Karpas-422 (cell line): ENCODE measurements around the gene NRGN. TPM values are rescaled to one million over a fixed set of nuclear protein-coding genes. Genes with fewer than 3 reads are reported as not detected.

ENCODE experiments used
- DNase-seq: peaks from one replicate; pipeline ENCODE4 v3.0.0-alpha.2; 2015
- H2AFZ ChIP-seq: fragments of 200-600 bp; sonication (generic); 2 replicates; pipeline ENCODE4 v1.6.1; 2014; ENCODE audit warnings: antibody characterized with exemption, low read length, mixed read lengths
- H3K27ac ChIP-seq: fragments of 200-600 bp; sonication (generic); 2 replicates; pipeline ENCODE4 v1.5.1; 2014; ENCODE audit warnings: mild to moderate bottlenecking, low read length, moderate library complexity
- H3K27me3 ChIP-seq: fragments of 200-600 bp; sonication (generic); 2 replicates; pipeline ENCODE4 v1.6.1; 2014; ENCODE audit warnings: low read length, mixed read lengths
- H3K36me3 ChIP-seq: fragments of 200-600 bp; sonication (generic); 2 replicates; pipeline ENCODE4 v1.6.1; 2014; ENCODE audit warnings: low read length, mixed read lengths; ENCODE audit not compliant: insufficient read depth
- H3K4me1 ChIP-seq: fragments of 200-600 bp; sonication (generic); 2 replicates; pipeline ENCODE4 v1.6.1; 2014; ENCODE audit warnings: mild to moderate bottlenecking, low read length, mixed read lengths
- H3K4me2 ChIP-seq: fragments of 200-600 bp; sonication (generic); 2 replicates; pipeline ENCODE4 v1.6.1; 2014; ENCODE audit warnings: low read length, low read depth, mild to moderate bottlenecking; ENCODE audit not compliant: poor library complexity, severe bottlenecking
- H3K4me3 ChIP-seq: fragments of 200-600 bp; sonication (generic); 2 replicates; pipeline ENCODE4 v1.5.1; 2014; ENCODE audit warnings: mild to moderate bottlenecking, antibody characterized with exemption, low read length, mixed read lengths
- H3K79me2 ChIP-seq: fragments of 200-600 bp; sonication (generic); 2 replicates; pipeline ENCODE4 v1.6.1; 2014; ENCODE audit warnings: mild to moderate bottlenecking, low read length, mixed read lengths
- H3K9ac ChIP-seq: fragments of 200-600 bp; sonication (generic); 2 replicates; pipeline ENCODE4 v1.6.0; 2014; ENCODE audit warnings: low read length
- H3K9me2 ChIP-seq: fragments of 200-600 bp; sonication (generic), shearing (Covaris generic); replicated peaks from 2 replicates; pipeline ENCODE4 v1.6.0; 2014; ENCODE audit warnings: mild to moderate bottlenecking, low read length, moderate library complexity; ENCODE audit not compliant: insufficient read depth
- H3K9me3 ChIP-seq: fragments of 300-700, 200-600 bp; sonication (generic); 2 replicates; pipeline ENCODE4 v1.6.1; 2014; ENCODE audit warnings: low read length, mixed read lengths
- H4K20me1 ChIP-seq: fragments of 200-600 bp; sonication (generic); 2 replicates; pipeline ENCODE4 v1.6.1; 2014; ENCODE audit warnings: mild to moderate bottlenecking, antibody characterized with exemption, low read length, low read depth; ENCODE audit not compliant: insufficient read depth
- total RNA-seq: library from RNA; depleted of rRNA; stranded (reverse); fragments of >200 nt; shearing (Covaris generic); gene quantifications from 2 replicates; pipeline ENCODE4 v1.2.3, GENCODE V29; 2014; ENCODE audit warnings: low replicate concordance

The NRGN gene
- total RNA-seq, 1 experiment from 2014 or later = not detected

DNA sequence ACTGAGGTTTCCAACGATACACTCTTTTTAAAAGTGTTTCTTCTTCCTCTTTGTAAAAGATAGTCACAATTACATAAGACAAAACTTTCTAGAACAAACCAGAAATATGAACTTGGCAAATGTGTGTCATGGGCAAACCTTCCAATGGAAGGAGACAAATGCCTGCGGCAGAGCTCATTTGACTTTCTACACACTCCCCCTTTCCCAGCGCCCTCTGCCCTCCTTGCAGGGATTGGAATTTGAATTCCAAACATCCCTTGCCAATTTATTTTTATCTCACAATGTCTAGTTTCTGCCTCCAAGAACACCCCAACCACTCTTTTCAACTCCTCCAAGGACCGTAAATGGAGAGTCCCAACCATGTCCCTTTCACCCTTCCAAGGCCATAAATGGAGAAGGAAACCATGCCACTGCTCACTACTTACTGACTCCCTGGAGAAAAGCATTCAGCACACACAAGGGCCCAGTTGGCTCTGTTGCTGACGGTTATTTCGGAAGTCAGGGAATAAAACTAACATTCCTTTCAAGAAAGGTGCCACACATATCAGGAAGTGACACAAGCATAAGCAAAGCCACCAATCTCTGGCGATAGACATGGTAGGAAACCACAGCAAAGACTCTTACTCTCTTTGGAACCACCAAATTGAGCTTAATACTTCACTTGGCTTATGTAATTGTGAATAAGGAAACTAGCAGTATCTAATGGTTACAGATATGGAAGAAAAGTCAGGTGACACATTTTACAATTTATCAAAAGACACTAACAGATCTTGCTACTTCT lies 37.3 kb downstream of the NRGN start:
- no peak overlapping the region for H3K27ac ChIP-seq
- H3K79me2 ChIP-seq = no peaks in the 10 kb centered on the region
- no peaks in the 10 kb centered on the region for H3K36me3 ChIP-seq
- no peaks in the 10 kb centered on the region for H3K9me3 ChIP-seq
- peaks cover 7% of the 10 kb centered on the region for H3K4me1 ChIP-seq
- no peak overlapping the region for H2AFZ ChIP-seq
- no peak overlapping the region for H3K9ac ChIP-seq
- no peaks in the 10 kb centered on the region for H3K27me3 ChIP-seq
- H3K9me2 ChIP-seq = no peaks in the 10 kb centered on the region
- DNase-seq = no peak
- no peak overlapping the region for H3K4me2 ChIP-seq
- no peaks in the 10 kb centered on the region for H4K20me1 ChIP-seq
- no peak overlapping the region for H3K4me3 ChIP-seq

- no peaks in the 10 kb centered on the region for H3K79me2 ChIP-seq
- H4K20me1 ChIP-seq = no peaks in the 10 kb centered on the region
- H2AFZ ChIP-seq = no peak overlapping the region
- no peak overlapping the region for H3K4me2 ChIP-seq
- H3K9me3 ChIP-seq = no peaks in the 10 kb centered on the region
- H3K9me2 ChIP-seq = no peaks in the 10 kb centered on the region
- H3K4me1 ChIP-seq = peaks cover 7% of the 10 kb centered on the region
- H3K36me3 ChIP-seq = no peaks in the 10 kb centered on the region
- no peak overlapping the region for H3K9ac ChIP-seq
- no peak for DNase-seq
- no peak overlapping the region for H3K4me3 ChIP-seq
- H3K27ac ChIP-seq = no peak overlapping the region
- no peaks in the 10 kb centered on the region for H3K27me3 ChIP-seq
Measured at GRCh38 chr11:124778281-124778680, 38.5 kb downstream of the NRGN start.

DNA sequence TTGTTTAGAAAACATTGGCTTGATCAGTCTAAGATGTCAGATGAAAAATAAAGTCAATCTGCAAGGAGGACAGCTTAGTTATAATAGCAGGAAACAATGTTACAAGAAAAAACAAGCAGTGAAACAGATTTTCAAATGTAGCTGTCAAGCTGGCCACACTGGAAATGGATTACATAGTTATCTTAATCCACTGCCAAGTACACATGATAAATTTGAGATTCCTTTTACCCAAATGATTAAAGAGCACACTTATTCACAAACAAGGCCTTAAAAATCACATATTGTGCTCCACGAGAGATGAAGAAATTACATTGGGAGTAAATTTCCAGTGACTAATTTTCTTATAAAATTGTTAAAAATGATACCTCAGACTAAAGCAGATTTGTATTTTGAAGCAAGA lies 39.8 kb downstream of the NRGN start:
- DNase-seq = no peak
- Histone ChIP-seq H3K4me2 (no peak overlapping the region), H3K79me2 (no peaks in the 10 kb centered on the region), H3K4me3 (no peak overlapping the region), H3K4me1 (peaks cover 7% of the 10 kb centered on the region), H3K9me3 (no peaks in the 10 kb centered on the region), H3K9ac (no peak overlapping the region), H3K9me2 (no peaks in the 10 kb centered on the region), H4K20me1 (no peaks in the 10 kb centered on the region), H3K27ac (no peak overlapping the region), H3K36me3 (no peaks in the 10 kb centered on the region), H2AFZ (no peak overlapping the region), H3K27me3 (no peaks in the 10 kb centered on the region)

- no peaks in the 10 kb centered on the region for H3K27me3 ChIP-seq
- no peak overlapping the region for H3K27ac ChIP-seq
- no peak overlapping the region for H3K9ac ChIP-seq
- H3K36me3 ChIP-seq = no peaks in the 10 kb centered on the region
- H3K4me1 ChIP-seq = no peaks in the 10 kb centered on the region
- no peaks in the 10 kb centered on the region for H3K79me2 ChIP-seq
- no peak overlapping the region for H3K4me3 ChIP-seq
- no peak overlapping the region for H3K4me2 ChIP-seq
- no peak overlapping the region for H2AFZ ChIP-seq
- no peak for DNase-seq
- H3K9me2 ChIP-seq = no peaks in the 10 kb centered on the region
- no peaks in the 10 kb centered on the region for H3K9me3 ChIP-seq
- no peaks in the 10 kb centered on the region for H4K20me1 ChIP-seq
Measured at GRCh38 chr11:124783002-124783401, 43.3 kb downstream of the NRGN start.

DNA sequence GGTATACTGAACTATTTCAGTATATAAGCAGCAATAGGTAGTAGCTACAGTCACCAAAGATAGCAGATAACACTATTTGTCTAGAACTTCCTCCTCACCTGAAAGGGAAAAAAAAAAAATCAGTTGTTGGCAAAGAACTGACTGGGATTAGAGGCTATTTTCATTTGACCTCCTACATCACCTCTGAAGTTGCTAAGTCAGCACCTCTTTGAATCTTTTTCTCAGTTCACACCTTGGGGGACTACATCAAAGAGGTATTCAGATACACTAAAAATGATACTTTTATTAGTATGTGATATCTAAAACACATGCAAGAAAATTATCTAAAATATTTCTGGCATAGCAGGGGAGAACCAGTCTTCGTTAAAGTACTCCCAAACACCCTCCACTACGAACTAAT lies 44.3 kb downstream of the NRGN start:
- H3K79me2 ChIP-seq = no peaks in the 10 kb centered on the region
- no peaks in the 10 kb centered on the region for H3K9me3 ChIP-seq
- H3K4me1 ChIP-seq = no peaks in the 10 kb centered on the region
- no peaks in the 10 kb centered on the region for H3K27me3 ChIP-seq
- no peaks in the 10 kb centered on the region for H3K9me2 ChIP-seq
- no peak overlapping the region for H2AFZ ChIP-seq
- H3K36me3 ChIP-seq = no peaks in the 10 kb centered on the region
- no peak overlapping the region for H3K4me3 ChIP-seq
- no peak overlapping the region for H3K4me2 ChIP-seq
- H3K27ac ChIP-seq = no peak overlapping the region
- H3K9ac ChIP-seq = no peak overlapping the region
- H4K20me1 ChIP-seq = no peaks in the 10 kb centered on the region
- DNase-seq = no peak

GRCh38 chr11:124788521-124788920 lies 48.8 kb downstream of the NRGN start:
- H3K9me3 ChIP-seq = no peaks in the 10 kb centered on the region
- H3K9me2 ChIP-seq = no peaks in the 10 kb centered on the region
- H4K20me1 ChIP-seq = peaks cover 10% of the 10 kb centered on the region; the same call in 1 of the 2 replicates
- H3K4me3 ChIP-seq = no peak overlapping the region
- DNase-seq = no peak
- H3K4me1 ChIP-seq = no peaks in the 10 kb centered on the region
- no peaks in the 10 kb centered on the region for H3K27me3 ChIP-seq
- H3K9ac ChIP-seq = no peak overlapping the region
- H2AFZ ChIP-seq = no peak overlapping the region
- no peak overlapping the region for H3K27ac ChIP-seq
- no peaks in the 10 kb centered on the region for H3K36me3 ChIP-seq
- no peak overlapping the region for H3K4me2 ChIP-seq
- 0 out of 2 replicates have a peak, but pooled peaks cover 4% of the 10 kb centered on the region for H3K79me2 ChIP-seq

DNA sequence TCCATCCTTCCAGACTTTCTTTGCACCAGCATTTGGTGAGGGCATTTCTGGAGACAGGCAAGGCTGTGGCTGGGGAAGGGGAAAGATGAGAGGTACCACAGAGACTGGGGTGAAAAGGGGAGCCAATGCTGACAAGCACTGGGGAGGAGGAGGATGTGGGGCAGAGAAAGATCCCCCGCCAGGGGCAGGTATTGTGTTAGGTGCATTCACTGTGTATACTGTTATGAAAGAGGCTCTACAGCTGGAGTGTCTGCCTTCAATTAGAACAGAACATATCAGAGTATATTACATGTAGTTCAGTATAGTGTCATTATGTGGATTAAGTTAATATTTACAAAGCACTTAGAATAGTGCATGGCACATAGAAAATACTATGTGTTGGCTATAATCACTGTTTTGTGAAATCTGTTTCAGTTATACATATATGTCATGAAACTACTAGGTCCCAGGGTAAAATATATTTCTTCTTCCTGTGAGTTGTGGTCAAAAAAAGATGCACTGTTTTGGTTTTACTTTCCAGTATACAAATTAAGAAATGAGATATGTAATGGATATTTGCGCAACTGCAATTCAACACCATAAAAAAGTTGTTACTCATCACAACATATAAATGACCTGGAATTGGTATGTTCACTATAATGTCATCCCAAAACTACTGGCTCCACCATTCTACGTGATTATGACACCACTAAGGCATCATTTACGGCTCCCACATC lies 52.0 kb downstream of the NRGN start:
- no peaks in the 10 kb centered on the region for H3K36me3 ChIP-seq
- H3K4me1 ChIP-seq = no peaks in the 10 kb centered on the region
- no peak overlapping the region for H3K9ac ChIP-seq
- H4K20me1 ChIP-seq = peaks cover 13% of the 10 kb centered on the region; the same call in 1 of the 2 replicates
- no peak overlapping the region for H3K4me2 ChIP-seq
- H3K9me2 ChIP-seq = no peaks in the 10 kb centered on the region
- H3K4me3 ChIP-seq = no peak overlapping the region
- no peak for DNase-seq
- H3K9me3 ChIP-seq = no peaks in the 10 kb centered on the region
- no peak overlapping the region for H3K27ac ChIP-seq
- 0 out of 2 replicates have a peak, but pooled peaks cover 4% of the 10 kb centered on the region for H3K79me2 ChIP-seq
- H2AFZ ChIP-seq = no peak overlapping the region
- no peaks in the 10 kb centered on the region for H3K27me3 ChIP-seq

- no peak overlapping the region for H3K27ac ChIP-seq
- H3K9me2 ChIP-seq = no peaks in the 10 kb centered on the region
- no peak overlapping the region for H2AFZ ChIP-seq
- H3K27me3 ChIP-seq = no peaks in the 10 kb centered on the region
- peak; percentile 61 for DNase-seq
- no peaks in the 10 kb centered on the region for H3K36me3 ChIP-seq
- H3K4me2 ChIP-seq = no peak overlapping the region
- H4K20me1 ChIP-seq = peaks cover 17% of the 10 kb centered on the region; the same call in 1 of the 2 replicates
- peaks cover 2% of the 10 kb centered on the region for H3K4me1 ChIP-seq
- H3K9ac ChIP-seq = no peak overlapping the region
- H3K4me3 ChIP-seq = no peak overlapping the region
- H3K79me2 ChIP-seq = peaks cover 8% of the 10 kb centered on the region; the same call in 1 of the 2 replicates
- H3K9me3 ChIP-seq = no peaks in the 10 kb centered on the region
Measured at GRCh38 chr11:124793466-124794278, 53.9 kb downstream of the NRGN start.
